Hepatocyte (in vitro differentiated cells): ENCODE results near the gene SDCBP2.

Source experiments
- CTCF ChIP-seq: fragments of 200-600 bp; sonication (generic); IDR thresholded peaks from 2 replicates; pipeline ENCODE4 v1.5.1; 2016; ENCODE audit warnings: antibody characterized with exemption, mild to moderate bottlenecking; ENCODE audit not compliant: poor library complexity
- EZH2phosphoT487 ChIP-seq: fragments of 200-600 bp; sonication (generic); IDR thresholded peaks from one replicate; pipeline ENCODE4 v1.6.1; 2018; ENCODE audit warnings: antibody characterized with exemption, mild to moderate bottlenecking, low read depth, moderate library complexity; ENCODE audit not compliant: unreplicated experiment, severe bottlenecking

- no peak for TF ChIP-seq CTCF
- TF ChIP-seq EZH2phosphoT487, result no peak
These were observed 5.8 kb upstream of the SDCBP2 start for GRCh38 chr20:1334761-1335160.
